ENCODE results near the gene DHFR2. TPM values are rescaled to one million over a fixed set of nuclear protein-coding genes. Genes with fewer than 3 reads are reported as not detected.

Gene DHFR2
- total and polyA plus RNA-seq, 9 of the 15 experiments (the other 6 are each of a cell fraction or from before 2014, with no cell fraction given), result 0.64 to 1.7 (median 1.4) TPM

DNA sequence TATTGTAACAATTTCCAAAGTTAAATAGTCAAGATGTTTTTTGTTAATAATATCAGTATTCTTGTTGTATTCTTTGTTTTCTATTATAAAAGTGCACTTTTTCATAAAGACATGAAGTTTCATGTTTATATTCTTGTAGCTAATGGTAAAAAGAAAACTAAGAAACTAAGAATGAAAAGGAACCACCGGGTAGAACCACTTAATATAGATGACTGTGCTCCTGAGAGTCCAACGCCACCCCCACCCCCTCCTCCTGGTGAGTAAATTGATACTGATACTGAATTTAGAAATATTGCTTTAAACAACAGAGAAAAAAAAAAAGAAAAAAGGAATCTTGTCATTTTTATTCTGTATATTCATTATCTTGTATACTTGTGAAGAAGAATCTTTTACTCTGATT, 13.4 kb downstream of the DHFR2 start:
- H3K4me1 ChIP-seq (replicated peaks in 1 of 2; ENCODE audit: control insufficient read depth in 2 of 2, insufficient read depth in 2 of 2, low read length in 2 of 2), result no peaks in the 10 kb centered on the region
- ATAC-seq (no peak), FAIRE-seq (no peak), DNase-seq (ENCODE audit: extremely low read depth in 1 of 4, low spot score in 3 of 4) (no peak)
- POLR2A ChIA-PET, result no interaction called here
- H3K9me1 ChIP-seq (ENCODE audit: control insufficient read depth, insufficient read depth, low read length), result no peaks in the 10 kb centered on the region
- H3K9me3 ChIP-seq (replicated peaks; ENCODE audit: control insufficient read depth, insufficient read depth, low read depth, low read length), result no peaks in the 10 kb centered on the region
- no peaks in the 10 kb centered on the region for H4K20me1 ChIP-seq (replicated peaks; ENCODE audit: control insufficient read depth, insufficient read depth, low read length)
- no peak overlapping the region for H2AFZ ChIP-seq (ENCODE audit: low read depth, low read length)
- no peak for TF ChIP-seq MAFK (IDR thresholded peaks at IDR 0.05; ENCODE audit: low read length)
- TF ChIP-seq NCOA2 (IDR thresholded peaks at IDR 0.05; ENCODE audit: partially characterized antibody in 2 of 2), result no peak
- no peak for TF ChIP-seq NFXL1 (CRISPR knock-in tag; IDR thresholded peaks at IDR 0.05)
- TF ChIP-seq, protein P1, sequence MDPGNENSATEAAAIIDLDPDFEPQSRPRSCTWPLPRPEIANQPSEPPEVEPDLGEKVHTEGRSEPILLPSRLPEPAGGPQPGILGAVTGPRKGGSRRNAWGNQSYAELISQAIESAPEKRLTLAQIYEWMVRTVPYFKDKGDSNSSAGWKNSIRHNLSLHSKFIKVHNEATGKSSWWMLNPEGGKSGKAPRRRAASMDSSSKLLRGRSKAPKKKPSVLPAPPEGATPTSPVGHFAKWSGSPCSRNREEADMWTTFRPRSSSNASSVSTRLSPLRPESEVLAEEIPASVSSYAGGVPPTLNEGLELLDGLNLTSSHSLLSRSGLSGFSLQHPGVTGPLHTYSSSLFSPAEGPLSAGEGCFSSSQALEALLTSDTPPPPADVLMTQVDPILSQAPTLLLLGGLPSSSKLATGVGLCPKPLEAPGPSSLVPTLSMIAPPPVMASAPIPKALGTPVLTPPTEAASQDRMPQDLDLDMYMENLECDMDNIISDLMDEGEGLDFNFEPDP (CRISPR knock-in tag; IDR thresholded peaks at IDR 0.05), result no peak
- no peak for TF ChIP-seq ETS2 (tag; IDR thresholded peaks at IDR 0.05; ENCODE audit: borderline replicate concordance, poor library complexity, severe bottlenecking)
- no peak for TF ChIP-seq SP1 (CRISPR knock-in tag; IDR thresholded peaks at IDR 0.05)
- no peak for TF ChIP-seq PHB (CRISPR knock-in tag; IDR thresholded peaks at IDR 0.05)
- no peak for TF ChIP-seq JUND (IDR thresholded peaks at IDR 0.05; ENCODE audit: borderline replicate concordance, low read depth, low read length)
- TF ChIP-seq JUND (tag; IDR thresholded peaks at IDR 0.05; ENCODE audit: borderline replicate concordance, low read depth, low read length), result no peak
- TF ChIP-seq NCOA1 (IDR thresholded peaks at IDR 0.05; ENCODE audit: low read depth), result no peak
- no peak for TF ChIP-seq SIN3B (IDR thresholded peaks at IDR 0.05; ENCODE audit: low read depth)
- H3K79me2 ChIP-seq (ENCODE audit: control insufficient read depth, insufficient read depth, low read length), result no peaks in the 10 kb centered on the region
- H3K4me2 ChIP-seq (ENCODE audit: insufficient read depth, low read length), result no peak overlapping the region
- no peaks in the 10 kb centered on the region for H3K27me3 ChIP-seq (ENCODE audit: control insufficient read depth in 2 of 2, insufficient read depth in 2 of 2, low read length in 2 of 2)
- no TSS peak for BruUV-seq (replicated peaks)
- H3K9ac ChIP-seq (ENCODE audit: insufficient read depth in 1 of 2, low read depth in 2 of 2, low read length in 2 of 2), result no peak overlapping the region
- no peak overlapping the region for H3K27ac ChIP-seq (ENCODE audit: extremely low read depth, low read depth, low read length)
- in situ Hi-C loops (cut with MboI), result no loop called here
- 86% methylated on average over 2 of the region's 2 CpGs for WGBS (ENCODE audit: insufficient coverage, low coverage, missing lambda C conversion rate)
- H3K36me3 ChIP-seq (ENCODE audit: control insufficient read depth, insufficient read depth, low read length), result peaks cover 8% of the 10 kb centered on the region; the same call in 1 of the 3 replicates
- H3K4me3 ChIP-seq, result no peak overlapping the region
- CTCF ChIA-PET (ENCODE audit: low intra/inter-chr PET ratio), result no interaction called here
- intact Hi-C loops (cut with micrococcal nuclease), result no loop called here

All from K562 (cell line).